ENCODE results near the gene OTUD3. TPM values are rescaled to one million over a fixed set of nuclear protein-coding genes. Genes with fewer than 3 reads are reported as not detected.
"Not testable (repeated sequence)": the region's sequence is repeated elsewhere in the genome, so short reads cannot be mapped to it uniquely, and the experiment has no call there.

The OTUD3 gene
- total RNA-seq, 1 experiment from 2014 or later = 51.1 TPM

- Histone ChIP-seq H3K36me3 (peaks cover 15% of the 10 kb centered on the region), H3K27me3 (peaks cover 4% of the 10 kb centered on the region; the same call in 1 of the 2 replicates), H3K9me3 (replicated peaks) (no peaks in the 10 kb centered on the region), H3K4me3 (no peak overlapping the region), H3K27ac (no peak overlapping the region), H3K4me1 (no peaks in the 10 kb centered on the region)
- DNase-seq = peak; percentile 81 to 92
Observed at GRCh38 chr1:19918057-19918456, 35.9 kb downstream of the OTUD3 start.

GRCh38 chr1:19920132-19920710 lies 38.0 kb downstream of the OTUD3 start:
- H3K4me1 ChIP-seq = no peaks in the 10 kb centered on the region
- H3K4me3 ChIP-seq = no peak overlapping the region
- H3K9me3 ChIP-seq (replicated peaks) = no peaks in the 10 kb centered on the region
- no peak for DNase-seq
- no peaks in the 10 kb centered on the region for H3K36me3 ChIP-seq
- H3K27ac ChIP-seq = no peak overlapping the region
- H3K27me3 ChIP-seq = peaks cover 4% of the 10 kb centered on the region; the same call in 1 of the 2 replicates

GRCh38 chr1:19921310-19921709 lies 39.1 kb downstream of the OTUD3 start:
- peaks cover 4% of the 10 kb centered on the region; the same call in 1 of the 2 replicates for H3K27me3 ChIP-seq
- peak; percentile 31 to 48 for DNase-seq
- no peaks in the 10 kb centered on the region for H3K9me3 ChIP-seq (replicated peaks)
- no peaks in the 10 kb centered on the region for H3K4me1 ChIP-seq
- no peaks in the 10 kb centered on the region for H3K36me3 ChIP-seq
- no peak overlapping the region for H3K4me3 ChIP-seq
- no peak overlapping the region for H3K27ac ChIP-seq

- no peak overlapping the region for H3K4me3 ChIP-seq
- H3K4me1 ChIP-seq = no peaks in the 10 kb centered on the region
- H3K27ac ChIP-seq = no peak overlapping the region
- H3K27me3 ChIP-seq = peaks cover 4% of the 10 kb centered on the region; the same call in 1 of the 2 replicates
- no peaks in the 10 kb centered on the region for H3K36me3 ChIP-seq
- DNase-seq = no peak
- no peaks in the 10 kb centered on the region for H3K9me3 ChIP-seq (replicated peaks)
Observed at GRCh38 chr1:19922015-19922688, 40.0 kb downstream of the OTUD3 start.

GRCh38 chr1:19923137-19923952 lies 41.1 kb downstream of the OTUD3 start, which contains the start of gene PLA2G2E:
Gene PLA2G2E (minus strand): TSS chr1:19923617. CDS start chr1:19923559, 58 bp downstream.
- no peaks in the 10 kb centered on the region for H3K36me3 ChIP-seq
- H3K4me1 ChIP-seq = no peaks in the 10 kb centered on the region
- H3K9me3 ChIP-seq (replicated peaks) = no peaks in the 10 kb centered on the region; the same call in none of the 2 replicates
- H3K27me3 ChIP-seq = peaks cover 4% of the 10 kb centered on the region; the same call in 1 of the 2 replicates
- no peak within 1 kb of the TSS for H3K4me3 ChIP-seq
- no peak for DNase-seq
- H3K27ac ChIP-seq = no peak within 1 kb of the TSS

GRCh38 chr1:19923953-19924346 lies 41.8 kb downstream of the OTUD3 start:
- Histone ChIP-seq H3K4me1 (no peaks in the 10 kb centered on the region), H3K36me3 (no peaks in the 10 kb centered on the region), H3K4me3 (no peak overlapping the region), H3K27ac (no peak overlapping the region), H3K27me3 (peaks cover 4% of the 10 kb centered on the region; the same call in 1 of the 2 replicates), H3K9me3 (replicated peaks) (no peaks in the 10 kb centered on the region; the same call in none of the 2 replicates)
- no peak for DNase-seq

- no peak overlapping the region for H3K27ac ChIP-seq
- no peak overlapping the region for H3K4me3 ChIP-seq
Observed at GRCh38 chr1:19925342-19926070, 43.3 kb downstream of the OTUD3 start.

GRCh38 chr1:19926296-19927129 lies 44.3 kb downstream of the OTUD3 start:
- H3K4me3 ChIP-seq = no peak overlapping the region
- H3K27me3 ChIP-seq = peaks cover 2% of the 10 kb centered on the region; the same call in 1 of the 2 replicates

More at GRCh38 chr1:19925342-19926070, 43.3 kb downstream of the OTUD3 start:
- no peak for DNase-seq
- H3K9me3 ChIP-seq (replicated peaks) = no peaks in the 10 kb centered on the region; the same call in none of the 2 replicates
- H3K27me3 ChIP-seq = peaks cover 4% of the 10 kb centered on the region; the same call in 1 of the 2 replicates
- no peaks in the 10 kb centered on the region for H3K36me3 ChIP-seq
- H3K4me1 ChIP-seq = no peaks in the 10 kb centered on the region

GRCh38 chr1:19927130-19927421 lies 44.9 kb downstream of the OTUD3 start:
- H3K9me3 ChIP-seq (replicated peaks); H3K27ac ChIP-seq; DNase-seq; H3K36me3 ChIP-seq; H3K4me3 ChIP-seq; H3K27me3 ChIP-seq; H3K4me1 ChIP-seq: not testable (repeated sequence)

More at GRCh38 chr1:19926296-19927129, 44.3 kb downstream of the OTUD3 start:
- Histone ChIP-seq H3K9me3 (replicated peaks) (no peaks in the 10 kb centered on the region; the same call in none of the 2 replicates), H3K4me1 (no peaks in the 10 kb centered on the region), H3K27ac (no peak overlapping the region), H3K36me3 (no peaks in the 10 kb centered on the region)
- no peak for DNase-seq

- Histone ChIP-seq H3K36me3 (no peaks in the 10 kb centered on the region), H3K4me3 (no peak overlapping the region), H3K27me3 (no peaks in the 10 kb centered on the region), H3K27ac (no peak overlapping the region), H3K4me1 (no peaks in the 10 kb centered on the region), H3K9me3 (replicated peaks) (peaks cover 2% of the 10 kb centered on the region; the same call in 1 of the 2 replicates)
- DNase-seq = no peak
Observed at GRCh38 chr1:19932866-19933265, 50.7 kb downstream of the OTUD3 start.

- Histone ChIP-seq H3K27me3 (no peaks in the 10 kb centered on the region), H3K4me3 (no peak overlapping the region), H3K9me3 (replicated peaks) (0 out of 2 replicates have a peak, but pooled peaks cover 2% of the 10 kb centered on the region), H3K27ac (no peak overlapping the region), H3K36me3 (no peaks in the 10 kb centered on the region), H3K4me1 (no peaks in the 10 kb centered on the region)
- no peak for DNase-seq
Observed at GRCh38 chr1:19934336-19934735, 52.1 kb downstream of the OTUD3 start.

- H3K4me1 ChIP-seq = no peaks in the 10 kb centered on the region
- no peak overlapping the region for H3K4me3 ChIP-seq
- 0 out of 2 replicates have a peak, but pooled peaks cover 2% of the 10 kb centered on the region for H3K9me3 ChIP-seq (replicated peaks)
- H3K27me3 ChIP-seq = no peaks in the 10 kb centered on the region
- no peak overlapping the region for H3K27ac ChIP-seq
- no peak for DNase-seq
- H3K36me3 ChIP-seq = no peaks in the 10 kb centered on the region
Observed at GRCh38 chr1:19936061-19936750, 54.0 kb downstream of the OTUD3 start.

GRCh38 chr1:19938472-19938871 lies 56.3 kb downstream of the OTUD3 start:
- Histone ChIP-seq H3K4me1 (no peaks in the 10 kb centered on the region), H3K9me3 (replicated peaks) (no peaks in the 10 kb centered on the region)
- DNase-seq = no peak

More at GRCh38 chr1:19938472-19938871, 56.3 kb downstream of the OTUD3 start:
- Histone ChIP-seq H3K36me3 (no peaks in the 10 kb centered on the region), H3K27me3 (no peaks in the 10 kb centered on the region), H3K4me3 (no peak overlapping the region), H3K27ac (no peak overlapping the region)
